ENCODE results near the gene KCNJ11.

Gene KCNJ11

GRCh38 chr11:17401841-17402240 is 13.4 kb upstream of the KCNJ11 start:
- Mint-ChIP-seq H3K4me3 (no peak overlapping the region), H3K4me1 (ENCODE audit: low read depth) (no peaks in the 10 kb centered on the region), H3K36me3 (no peaks in the 10 kb centered on the region), H3K9me3 (ENCODE audit: low read depth) (no peaks in the 10 kb centered on the region), H3K27ac (no peak overlapping the region), H3K27me3 (no peaks in the 10 kb centered on the region)

- H3K4me1 Mint-ChIP-seq (ENCODE audit: low read depth), result no peaks in the 10 kb centered on the region
- no peaks in the 10 kb centered on the region for H3K27me3 Mint-ChIP-seq
- H3K36me3 Mint-ChIP-seq, result no peaks in the 10 kb centered on the region
- H3K27ac Mint-ChIP-seq, result no peak overlapping the region
- no peaks in the 10 kb centered on the region for H3K9me3 Mint-ChIP-seq (ENCODE audit: low read depth)
- H3K4me3 Mint-ChIP-seq, result no peak overlapping the region
Observed at GRCh38 chr11:17401316-17401715, 12.9 kb upstream of the KCNJ11 start.

GRCh38 chr11:17400048-17400775 is 11.8 kb upstream of the KCNJ11 start:
- no peaks in the 10 kb centered on the region for H3K9me3 Mint-ChIP-seq (ENCODE audit: low read depth)
- no peaks in the 10 kb centered on the region for H3K36me3 Mint-ChIP-seq
- H3K4me1 Mint-ChIP-seq (ENCODE audit: low read depth), result no peaks in the 10 kb centered on the region
- no peak overlapping the region for H3K4me3 Mint-ChIP-seq
- no peaks in the 10 kb centered on the region for H3K27me3 Mint-ChIP-seq
- no peak overlapping the region for H3K27ac Mint-ChIP-seq

- Mint-ChIP-seq H3K4me3 (no peak overlapping the region), H3K27ac (no peak overlapping the region), H3K27me3 (no peaks in the 10 kb centered on the region), H3K4me1 (ENCODE audit: low read depth) (no peaks in the 10 kb centered on the region), H3K36me3 (no peaks in the 10 kb centered on the region), H3K9me3 (ENCODE audit: low read depth) (no peaks in the 10 kb centered on the region)
Observed at GRCh38 chr11:17399236-17399635, 10.8 kb upstream of the KCNJ11 start.

GRCh38 chr11:17397311-17398002 is 9.0 kb upstream of the KCNJ11 start:
- no peaks in the 10 kb centered on the region for H3K27me3 Mint-ChIP-seq
- H3K9me3 Mint-ChIP-seq (ENCODE audit: low read depth), result no peaks in the 10 kb centered on the region
- no peaks in the 10 kb centered on the region for H3K4me1 Mint-ChIP-seq (ENCODE audit: low read depth)
- no peak overlapping the region for H3K27ac Mint-ChIP-seq
- no peak overlapping the region for H3K4me3 Mint-ChIP-seq
- H3K36me3 Mint-ChIP-seq, result no peaks in the 10 kb centered on the region

GRCh38 chr11:17396598-17397310 is 8.3 kb upstream of the KCNJ11 start:
- H3K27ac Mint-ChIP-seq, result no peak overlapping the region
- no peaks in the 10 kb centered on the region for H3K4me1 Mint-ChIP-seq (ENCODE audit: low read depth)
- H3K36me3 Mint-ChIP-seq, result no peaks in the 10 kb centered on the region
- no peak overlapping the region for H3K4me3 Mint-ChIP-seq
- no peaks in the 10 kb centered on the region for H3K27me3 Mint-ChIP-seq
- no peaks in the 10 kb centered on the region for H3K9me3 Mint-ChIP-seq (ENCODE audit: low read depth)

GRCh38 chr11:17395978-17396377 is 7.5 kb upstream of the KCNJ11 start:
- Mint-ChIP-seq H3K9me3 (ENCODE audit: low read depth) (no peaks in the 10 kb centered on the region), H3K36me3 (no peaks in the 10 kb centered on the region), H3K4me3 (no peak overlapping the region), H3K27me3 (no peaks in the 10 kb centered on the region), H3K4me1 (ENCODE audit: low read depth) (no peaks in the 10 kb centered on the region), H3K27ac (no peak overlapping the region)

GRCh38 chr11:17395554-17395961 is 7.1 kb upstream of the KCNJ11 start:
- no peaks in the 10 kb centered on the region for H3K9me3 Mint-ChIP-seq (ENCODE audit: low read depth)
- H3K4me3 Mint-ChIP-seq, result no peak overlapping the region
- no peak overlapping the region for H3K27ac Mint-ChIP-seq
- H3K4me1 Mint-ChIP-seq (ENCODE audit: low read depth), result no peaks in the 10 kb centered on the region
- no peaks in the 10 kb centered on the region for H3K36me3 Mint-ChIP-seq
- H3K27me3 Mint-ChIP-seq, result no peaks in the 10 kb centered on the region

- H3K9me3 Mint-ChIP-seq (ENCODE audit: low read depth), result no peaks in the 10 kb centered on the region
Observed at GRCh38 chr11:17394743-17395390, 6.4 kb upstream of the KCNJ11 start.

GRCh38 chr11:17393472-17393871 is 5.0 kb upstream of the KCNJ11 start:
- Mint-ChIP-seq H3K27me3 (no peaks in the 10 kb centered on the region), H3K4me1 (ENCODE audit: low read depth) (peaks cover 1% of the 10 kb centered on the region), H3K9me3 (ENCODE audit: low read depth) (no peaks in the 10 kb centered on the region), H3K36me3 (no peaks in the 10 kb centered on the region), H3K27ac (no peak overlapping the region), H3K4me3 (no peak overlapping the region)

More at GRCh38 chr11:17394743-17395390, 6.4 kb upstream of the KCNJ11 start:
- Mint-ChIP-seq H3K36me3 (no peaks in the 10 kb centered on the region), H3K27ac (no peak overlapping the region), H3K27me3 (no peaks in the 10 kb centered on the region), H3K4me1 (ENCODE audit: low read depth) (no peaks in the 10 kb centered on the region), H3K4me3 (no peak overlapping the region)

- no peaks in the 10 kb centered on the region for H3K27me3 Mint-ChIP-seq
- H3K36me3 Mint-ChIP-seq, result no peaks in the 10 kb centered on the region
- H3K4me3 Mint-ChIP-seq, result no peak overlapping the region
Observed at GRCh38 chr11:17392872-17393271, 4.4 kb upstream of the KCNJ11 start.

GRCh38 chr11:17391493-17392355 is 3.3 kb upstream of the KCNJ11 start:
- no peaks in the 10 kb centered on the region for H3K9me3 Mint-ChIP-seq (ENCODE audit: low read depth)
- H3K27me3 Mint-ChIP-seq, result no peaks in the 10 kb centered on the region
- no peak overlapping the region for H3K27ac Mint-ChIP-seq
- H3K4me3 Mint-ChIP-seq, result no peak overlapping the region
- H3K36me3 Mint-ChIP-seq, result no peaks in the 10 kb centered on the region
- peaks cover 1% of the 10 kb centered on the region for H3K4me1 Mint-ChIP-seq (ENCODE audit: low read depth)

More at GRCh38 chr11:17392872-17393271, 4.4 kb upstream of the KCNJ11 start:
- H3K4me1 Mint-ChIP-seq (ENCODE audit: low read depth), result peaks cover 1% of the 10 kb centered on the region
- H3K27ac Mint-ChIP-seq, result no peak overlapping the region
- no peaks in the 10 kb centered on the region for H3K9me3 Mint-ChIP-seq (ENCODE audit: low read depth)

GRCh38 chr11:17389957-17390649 is 1.6 kb upstream of the KCNJ11 start:
- Mint-ChIP-seq H3K4me3 (peak overlapping the region; percentile 83), H3K27ac (no peak overlapping the region), H3K9me3 (ENCODE audit: low read depth) (no peaks in the 10 kb centered on the region), H3K4me1 (ENCODE audit: low read depth) (peaks cover 1% of the 10 kb centered on the region), H3K27me3 (no peaks in the 10 kb centered on the region), H3K36me3 (no peaks in the 10 kb centered on the region)
